ENCODE data around the gene TMEM238. TPM values are rescaled to one million over a fixed set of nuclear protein-coding genes. Genes with fewer than 3 reads are reported as not detected.

The TMEM238 gene
- total RNA-seq, 3 donors from 2014 or later (not counting 1 experiment from before 2014, with no cell fraction given): 2.9 to 5.1 (median 4.0) TPM

- Mint-ChIP-seq H3K4me1 (peaks cover 18 to 41% of the 10 kb centered on the region in 2 donors), H3K36me3 (no peaks in the 10 kb centered on the region), H3K9me3 (no peaks in the 10 kb centered on the region), H3K4me3 (peak overlapping the region; percentile 84), H3K27me3 (ENCODE audit: low read depth in 2 of 2) (peaks cover 0 to 4% of the 10 kb centered on the region in 2 donors), H3K27ac (peak overlapping the region; percentile 96 to 99)
- H3K27ac ChIP-seq (ENCODE audit: low read length): no peak overlapping the region
- TF ChIP-seq, protein P1, sequence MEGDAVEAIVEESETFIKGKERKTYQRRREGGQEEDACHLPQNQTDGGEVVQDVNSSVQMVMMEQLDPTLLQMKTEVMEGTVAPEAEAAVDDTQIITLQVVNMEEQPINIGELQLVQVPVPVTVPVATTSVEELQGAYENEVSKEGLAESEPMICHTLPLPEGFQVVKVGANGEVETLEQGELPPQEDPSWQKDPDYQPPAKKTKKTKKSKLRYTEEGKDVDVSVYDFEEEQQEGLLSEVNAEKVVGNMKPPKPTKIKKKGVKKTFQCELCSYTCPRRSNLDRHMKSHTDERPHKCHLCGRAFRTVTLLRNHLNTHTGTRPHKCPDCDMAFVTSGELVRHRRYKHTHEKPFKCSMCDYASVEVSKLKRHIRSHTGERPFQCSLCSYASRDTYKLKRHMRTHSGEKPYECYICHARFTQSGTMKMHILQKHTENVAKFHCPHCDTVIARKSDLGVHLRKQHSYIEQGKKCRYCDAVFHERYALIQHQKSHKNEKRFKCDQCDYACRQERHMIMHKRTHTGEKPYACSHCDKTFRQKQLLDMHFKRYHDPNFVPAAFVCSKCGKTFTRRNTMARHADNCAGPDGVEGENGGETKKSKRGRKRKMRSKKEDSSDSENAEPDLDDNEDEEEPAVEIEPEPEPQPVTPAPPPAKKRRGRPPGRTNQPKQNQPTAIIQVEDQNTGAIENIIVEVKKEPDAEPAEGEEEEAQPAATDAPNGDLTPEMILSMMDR (IDR thresholded peaks at IDR 0.05): no peak
- intact Hi-C loops (cut with micrococcal nuclease): no loop called here
- DNase-seq (peak in 1 of 2 donors; percentile 67), ATAC-seq (no peak)
- peaks cover 4% of the 10 kb centered on the region for H3K36me3 ChIP-seq (ENCODE audit: control insufficient read depth, insufficient read depth, low read length)
- WGBS (ENCODE audit: insufficient coverage): 1% methylated on average over 14 of the region's 15 CpGs
- H3K4me3 ChIP-seq (ENCODE audit: low read length): no peak overlapping the region
- H3K27me3 ChIP-seq (ENCODE audit: control insufficient read depth, insufficient read depth, low read length): no peaks in the 10 kb centered on the region
- H3K4me1 ChIP-seq (ENCODE audit: control insufficient read depth, insufficient read depth, low read length): peaks cover 31% of the 10 kb centered on the region
- H3K9me3 ChIP-seq (ENCODE audit: control insufficient read depth, insufficient read depth, low read length): no peaks in the 10 kb centered on the region
Measured at GRCh38 chr19:55341171-55341588, 42.9 kb downstream of the TMEM238 start.

- ATAC-seq (no peak), DNase-seq (peak in 1 of 2 donors; percentile 49)
- Mint-ChIP-seq H3K27ac (peak overlapping the region; percentile 96 to 99), H3K9me3 (no peaks in the 10 kb centered on the region), H3K4me3 (peak overlapping the region; percentile 84), H3K4me1 (peaks cover 18 to 41% of the 10 kb centered on the region in 2 donors), H3K27me3 (ENCODE audit: low read depth in 2 of 2) (peaks cover 0 to 8% of the 10 kb centered on the region in 2 donors), H3K36me3 (no peaks in the 10 kb centered on the region)
- 5% methylated on average over 21 of the region's 24 CpGs for whole genome bisulfite sequencing (ENCODE audit: insufficient coverage)
- peaks cover 31% of the 10 kb centered on the region for H3K4me1 ChIP-seq (ENCODE audit: control insufficient read depth, insufficient read depth, low read length)
- H3K9me3 ChIP-seq (ENCODE audit: control insufficient read depth, insufficient read depth, low read length): no peaks in the 10 kb centered on the region
- TF ChIP-seq, protein P1 (IDR thresholded peaks at IDR 0.05): no peak
- peaks cover 4% of the 10 kb centered on the region for H3K36me3 ChIP-seq (ENCODE audit: control insufficient read depth, insufficient read depth, low read length)
- intact Hi-C loops (cut with micrococcal nuclease): no loop called here
- H3K4me3 ChIP-seq (ENCODE audit: low read length): no peak overlapping the region
- H3K27ac ChIP-seq (ENCODE audit: low read length): no peak overlapping the region
- no peaks in the 10 kb centered on the region for H3K27me3 ChIP-seq (ENCODE audit: control insufficient read depth, insufficient read depth, low read length)
Measured at GRCh38 chr19:55340784-55341147, 43.3 kb downstream of the TMEM238 start.

DNA sequence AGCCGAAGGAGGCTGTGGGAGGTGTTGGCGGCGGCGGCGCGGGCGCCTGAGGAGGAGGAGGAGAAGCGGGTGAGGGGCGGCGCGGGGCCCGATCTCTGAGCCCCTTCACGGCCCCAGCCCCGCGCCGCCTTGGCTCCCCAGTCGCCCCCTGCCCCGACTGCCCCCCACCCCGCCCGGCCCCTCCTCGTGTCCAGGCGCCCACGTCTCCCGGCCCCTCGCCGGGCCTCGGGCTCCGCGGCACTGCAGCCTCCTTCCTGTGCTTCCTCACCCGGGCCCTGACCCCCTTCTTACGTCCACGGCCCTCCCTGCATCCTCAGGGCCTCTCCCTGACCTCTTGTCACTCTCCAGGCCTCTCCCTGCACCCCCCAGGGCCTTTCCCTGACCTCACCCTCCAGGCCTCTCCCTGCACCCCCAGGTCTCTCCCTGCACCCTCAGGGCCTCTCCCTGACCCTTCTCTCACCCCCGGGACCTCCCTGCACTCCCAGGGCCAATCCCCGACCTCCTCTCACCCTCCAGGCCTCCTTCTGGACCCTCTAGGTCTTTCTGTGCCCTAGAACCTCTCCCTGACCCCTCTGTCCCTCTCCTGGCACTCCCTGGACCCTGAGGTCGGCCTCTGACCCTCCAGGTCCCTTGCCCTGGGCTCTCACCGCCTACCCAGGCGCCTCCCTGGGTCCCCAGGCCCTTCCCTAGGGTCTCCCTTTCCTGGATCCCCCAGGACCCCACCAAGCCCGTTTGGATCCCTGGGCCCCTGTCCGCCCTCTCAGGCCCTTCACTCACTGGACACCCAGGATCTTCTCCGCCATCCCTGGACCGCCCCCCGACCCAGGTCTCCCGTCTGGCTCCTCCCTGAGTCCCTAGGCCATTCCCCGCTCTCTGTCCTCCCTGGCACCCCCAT, 44.0 kb downstream of the TMEM238 start:
- DNase-seq (peak; percentile 53 to 58), ATAC-seq (peak in 1 of 3 donors; percentile 1)
- Histone ChIP-seq H3K27me3 (ENCODE audit: control insufficient read depth, insufficient read depth, low read length) (no peaks in the 10 kb centered on the region), H3K27ac (ENCODE audit: low read length) (peak overlapping the region; percentile 86), H3K9me3 (ENCODE audit: control insufficient read depth, insufficient read depth, low read length) (no peaks in the 10 kb centered on the region), H3K4me3 (ENCODE audit: low read length) (peak overlapping the region; percentile 57), H3K36me3 (ENCODE audit: control insufficient read depth, insufficient read depth, low read length) (peaks cover 4% of the 10 kb centered on the region), H3K4me1 (ENCODE audit: control insufficient read depth, insufficient read depth, low read length) (peaks cover 31% of the 10 kb centered on the region)
- no peaks in the 10 kb centered on the region for H3K36me3 Mint-ChIP-seq
- peaks cover 18 to 37% of the 10 kb centered on the region in 2 donors for H3K4me1 Mint-ChIP-seq
- peak overlapping the region; percentile 94 for H3K4me3 Mint-ChIP-seq
- TF ChIP-seq, protein P1 (IDR thresholded peaks at IDR 0.05): no peak
- WGBS (ENCODE audit: insufficient coverage): 5% methylated on average over 44 of the region's 44 CpGs
- H3K27ac Mint-ChIP-seq: peak overlapping the region; percentile 96 to 99
- peaks cover 0 to 9% of the 10 kb centered on the region in 2 donors for H3K27me3 Mint-ChIP-seq (ENCODE audit: low read depth in 2 of 2)
- H3K9me3 Mint-ChIP-seq: no peaks in the 10 kb centered on the region
- intact Hi-C loops (cut with micrococcal nuclease): loop anchor here (1.0 to 2.0 kb wide), 4 partner anchors 39 to 81 kb away; partner anchors contain the start of genes PPP6R1 and RPL28
